Natural killer cell (primary cell): ENCODE data around the gene HM13. TPM values are rescaled to one million over a fixed set of nuclear protein-coding genes. Genes with fewer than 3 reads are reported as not detected.
A peak's percentile ranks its signal among the peaks of the same experiment; 100 is the strongest.
"Not testable (repeated sequence)": the region's sequence is repeated elsewhere in the genome, so short reads cannot be mapped to it uniquely, and the experiment has no call there.

Experiments
- ATAC-seq, 3 donors: fragments of 150-1000 bp in 2 of 3; fragments of 200-7000 bp in 1 of 3; cut with Tn5 transposase; 1 replicate in 1 of 3; 2 replicates in 2 of 3; pipeline ENCODE4 v1.10.0; 2021; ENCODE audit warnings: mild to moderate bottlenecking in 2 of 3, moderate library complexity in 2 of 3
- DNase-seq, 2 donors: peaks; one replicate each; pipeline versions ENCODE4 v3.0.0 to v3.0.0-alpha.2; 2013 to 2021; ENCODE audit warnings: mixed read lengths in 1 of 2
- H3K27ac ChIP-seq: one replicate; pipeline ENCODE4 v1.5.1; 2013; ENCODE audit warnings: mild to moderate bottlenecking, low read length
- H3K27me3 ChIP-seq: one replicate; pipeline ENCODE4 v1.6.1; 2013; ENCODE audit warnings: low read length; ENCODE audit not compliant: control insufficient read depth, insufficient read depth
- H3K36me3 ChIP-seq: one replicate; pipeline ENCODE4 v1.6.1; 2013; ENCODE audit warnings: low read length; ENCODE audit not compliant: control insufficient read depth, insufficient read depth
- H3K4me1 ChIP-seq: one replicate; pipeline ENCODE4 v1.6.1; 2013; ENCODE audit warnings: low read length; ENCODE audit not compliant: control insufficient read depth, insufficient read depth
- H3K4me3 ChIP-seq: one replicate; pipeline ENCODE4 v1.5.1; 2013; ENCODE audit warnings: low read length
- H3K9me3 ChIP-seq: one replicate; pipeline ENCODE4 v1.6.1; 2013; ENCODE audit warnings: low read length; ENCODE audit not compliant: control insufficient read depth, insufficient read depth
- H3K27ac Mint-ChIP-seq, 2 donors: one replicate each; pipeline ENCODE4 v1.8.0; 2022; ENCODE audit warnings: mild to moderate bottlenecking in 2 of 2, mixed read lengths in 2 of 2, moderate library complexity in 1 of 2
- H3K27me3 Mint-ChIP-seq, 2 donors: one replicate each; pipeline ENCODE4 v1.8.0; 2022; ENCODE audit warnings: low read depth in 2 of 2, mixed read lengths in 2 of 2
- H3K36me3 Mint-ChIP-seq: one replicate; pipeline ENCODE4 v1.8.0; 2022; ENCODE audit warnings: mixed read lengths
- H3K4me1 Mint-ChIP-seq, 2 donors: one replicate each; pipeline ENCODE4 v1.8.0; 2022; ENCODE audit warnings: mixed read lengths in 2 of 2
- H3K4me3 Mint-ChIP-seq: one replicate; pipeline ENCODE4 v1.8.0; 2022; ENCODE audit warnings: mild to moderate bottlenecking, moderate library complexity, mixed read lengths
- H3K9me3 Mint-ChIP-seq, 2 donors: one replicate each; pipeline ENCODE4 v1.8.0; 2022; ENCODE audit warnings: mixed read lengths in 2 of 2
- WGBS: methylation state at CpG from one replicate; pipeline ENCODE4 v1.1.7; 2013; ENCODE audit warnings: missing lambda C conversion rate; ENCODE audit not compliant: insufficient coverage; 5-methylcytosine and 5-hydroxymethylcytosine counted together
- intact Hi-C: fragments of 100-400 bp; cut with micrococcal nuclease; formaldehyde crosslinking; loops from one replicate; pipeline ENCODE4 v1.14.2; 2022
- total RNA-seq, 4 donors: library from RNA; stranded (reverse); fragments of 120-200 nt in 1 of 4; gene quantifications; one replicate each; pipeline versions ENCODE4 v1.2.3 to v1.2.4, GENCODE V29; 2013 to 2022
- TF ChIP-seq, protein P1 (sequence below): fragments of 200-600 bp; IDR thresholded peaks from one replicate; pipeline ENCODE4 v1.8.0; 2022; ENCODE audit warnings: antibody characterized with exemption

HM13 gene
- total RNA-seq, 3 donors from 2014 or later (not counting 1 experiment from before 2014, with no cell fraction given), result 97.5 to 135 (median 104) TPM

DNA sequence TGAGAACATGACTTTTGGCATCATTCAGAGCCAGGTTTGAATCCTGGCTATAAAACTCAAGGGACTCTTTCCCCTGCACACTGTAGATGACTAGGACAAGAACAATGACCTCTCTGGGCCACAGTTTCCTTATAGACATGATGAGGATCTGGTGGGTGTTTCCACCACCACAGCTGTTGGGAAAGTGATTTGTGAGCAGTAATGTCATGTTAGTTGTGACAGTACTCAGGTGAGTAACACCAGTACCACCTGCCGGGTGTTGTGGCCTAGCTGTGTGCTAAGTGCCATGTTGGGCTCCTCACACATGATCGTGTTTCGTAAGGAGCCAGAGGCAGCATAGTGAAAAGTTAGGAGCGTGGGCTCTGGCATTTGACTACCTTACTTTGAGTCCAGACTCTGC, 24.1 kb downstream of the HM13 start:
- intact Hi-C loops, result no loop called here
- Mint-ChIP-seq H3K4me3 (no peak overlapping the region), H3K27ac (peak overlapping the region; percentile 17 to 59), H3K27me3 (no peaks in the 10 kb centered on the region), H3K36me3 (peaks cover 9% of the 10 kb centered on the region), H3K9me3 (no peaks in the 10 kb centered on the region), H3K4me1 (peaks cover 39 to 51% of the 10 kb centered on the region in 2 donors)
- WGBS, result 92% methylated on average over 4 of the region's 4 CpGs
- H3K27ac ChIP-seq, result no peak overlapping the region
- ATAC-seq, result no peak
- TF ChIP-seq, protein P1, sequence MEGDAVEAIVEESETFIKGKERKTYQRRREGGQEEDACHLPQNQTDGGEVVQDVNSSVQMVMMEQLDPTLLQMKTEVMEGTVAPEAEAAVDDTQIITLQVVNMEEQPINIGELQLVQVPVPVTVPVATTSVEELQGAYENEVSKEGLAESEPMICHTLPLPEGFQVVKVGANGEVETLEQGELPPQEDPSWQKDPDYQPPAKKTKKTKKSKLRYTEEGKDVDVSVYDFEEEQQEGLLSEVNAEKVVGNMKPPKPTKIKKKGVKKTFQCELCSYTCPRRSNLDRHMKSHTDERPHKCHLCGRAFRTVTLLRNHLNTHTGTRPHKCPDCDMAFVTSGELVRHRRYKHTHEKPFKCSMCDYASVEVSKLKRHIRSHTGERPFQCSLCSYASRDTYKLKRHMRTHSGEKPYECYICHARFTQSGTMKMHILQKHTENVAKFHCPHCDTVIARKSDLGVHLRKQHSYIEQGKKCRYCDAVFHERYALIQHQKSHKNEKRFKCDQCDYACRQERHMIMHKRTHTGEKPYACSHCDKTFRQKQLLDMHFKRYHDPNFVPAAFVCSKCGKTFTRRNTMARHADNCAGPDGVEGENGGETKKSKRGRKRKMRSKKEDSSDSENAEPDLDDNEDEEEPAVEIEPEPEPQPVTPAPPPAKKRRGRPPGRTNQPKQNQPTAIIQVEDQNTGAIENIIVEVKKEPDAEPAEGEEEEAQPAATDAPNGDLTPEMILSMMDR, result no peak
- no peak overlapping the region for H3K4me3 ChIP-seq
- H3K9me3 ChIP-seq, result no peaks in the 10 kb centered on the region
- H3K27me3 ChIP-seq, result no peaks in the 10 kb centered on the region
- H3K36me3 ChIP-seq, result peaks cover 54% of the 10 kb centered on the region
- DNase-seq, result no peak
- H3K4me1 ChIP-seq, result peaks cover 33% of the 10 kb centered on the region

DNA sequence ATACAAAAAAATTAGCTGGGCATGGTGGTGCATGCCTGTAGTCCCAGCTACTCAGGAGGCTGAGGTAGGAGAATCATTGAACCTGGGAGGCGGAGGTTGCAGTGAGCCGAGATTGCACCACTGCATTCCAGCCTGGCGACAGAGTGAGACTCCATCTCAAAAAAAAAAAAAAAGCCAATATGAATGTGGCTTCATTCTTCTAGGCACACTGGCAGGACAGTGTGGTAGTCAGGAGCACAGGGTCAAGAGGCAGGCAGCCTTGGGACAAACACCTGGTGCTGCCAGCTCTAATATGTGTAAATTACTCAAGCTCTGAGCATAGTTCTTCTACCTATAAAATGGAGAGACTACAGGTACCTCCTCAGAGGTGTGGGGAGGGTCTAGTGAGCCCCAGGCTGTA, 25.4 kb downstream of the HM13 start:
- H3K27me3 ChIP-seq, DNase-seq, ATAC-seq, H3K36me3 Mint-ChIP-seq, H3K27me3 Mint-ChIP-seq, H3K27ac Mint-ChIP-seq, H3K9me3 Mint-ChIP-seq, H3K4me3 Mint-ChIP-seq, H3K27ac ChIP-seq, H3K4me3 ChIP-seq, H3K9me3 ChIP-seq, intact Hi-C loops: not testable (repeated sequence)
- H3K4me1 Mint-ChIP-seq, result peaks cover 39 to 48% of the 10 kb centered on the region in 2 donors
- Histone ChIP-seq H3K4me1 (peaks cover 33% of the 10 kb centered on the region), H3K36me3 (peaks cover 44% of the 10 kb centered on the region)
- WGBS, result 98% methylated on average over 3 of the region's 3 CpGs

DNA sequence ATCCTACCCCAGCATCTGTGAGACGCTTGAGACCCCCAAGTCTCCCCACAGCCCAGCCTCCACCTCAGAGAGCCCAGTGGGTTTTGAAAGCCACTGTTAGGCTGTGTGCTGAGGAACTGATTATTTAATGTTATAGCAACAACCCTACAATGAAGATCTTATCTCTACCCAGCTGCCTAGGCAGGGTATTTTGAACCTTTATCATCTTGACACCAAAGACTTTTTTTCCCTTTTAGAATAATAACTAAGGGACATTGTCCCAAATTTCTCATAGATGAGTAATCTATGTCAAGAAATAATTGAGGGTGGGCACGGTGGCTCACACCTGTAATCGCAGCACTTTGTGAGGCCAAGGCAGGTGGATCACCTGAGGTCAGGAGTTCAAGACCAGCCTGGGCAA, 26.2 kb downstream of the HM13 start:
- H3K9me3 ChIP-seq, result no peaks in the 10 kb centered on the region
- H3K27ac ChIP-seq, result no peak overlapping the region
- H3K4me3 Mint-ChIP-seq, result no peak overlapping the region
- H3K9me3 Mint-ChIP-seq, result no peaks in the 10 kb centered on the region
- H3K4me1 ChIP-seq, result peaks cover 33% of the 10 kb centered on the region
- H3K36me3 Mint-ChIP-seq, result peaks cover 9% of the 10 kb centered on the region
- H3K36me3 ChIP-seq, result peaks cover 38% of the 10 kb centered on the region
- H3K27me3 ChIP-seq, result no peaks in the 10 kb centered on the region
- no peak for ATAC-seq
- TF ChIP-seq, protein P1, result no peak
- intact Hi-C loops, result no loop called here
- H3K4me3 ChIP-seq, result no peak overlapping the region
- H3K4me1 Mint-ChIP-seq, result peaks cover 45 to 54% of the 10 kb centered on the region in 2 donors
- no peak for DNase-seq
- 86% methylated on average over 3 of the region's 3 CpGs for WGBS
- H3K27me3 Mint-ChIP-seq, result no peaks in the 10 kb centered on the region
- no peak overlapping the region for H3K27ac Mint-ChIP-seq

DNA sequence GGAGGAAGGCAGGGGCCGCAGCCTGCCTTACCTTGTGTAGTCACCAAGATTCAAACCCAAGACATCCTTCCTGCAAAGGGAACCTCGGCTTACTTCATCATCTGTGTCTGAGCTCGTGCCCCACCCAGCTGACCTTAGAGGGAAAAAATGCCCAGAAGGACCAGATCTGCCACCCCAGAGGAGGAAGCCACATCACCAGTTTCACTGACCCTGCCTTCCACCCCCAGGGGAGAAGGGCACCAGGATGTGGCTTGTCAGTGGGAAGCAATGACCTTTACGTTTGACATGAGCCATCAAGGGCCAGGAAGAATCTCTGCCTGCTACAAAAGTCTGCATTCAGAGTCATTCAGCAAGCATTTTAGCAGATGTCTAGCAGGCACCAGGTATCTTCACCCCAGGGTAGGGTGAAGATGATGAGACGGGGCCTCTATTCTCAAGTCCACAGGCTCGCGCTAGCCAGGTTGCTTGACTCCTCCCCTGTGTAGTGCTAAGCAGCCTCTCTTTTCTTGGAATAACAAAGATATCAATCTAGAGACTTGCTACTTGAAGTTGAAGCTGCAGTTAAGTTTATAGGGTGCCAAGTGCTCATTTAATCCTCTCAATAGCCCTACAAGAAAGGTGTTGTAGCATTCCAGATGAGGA, 28.1 kb downstream of the HM13 start:
- no peak for ATAC-seq
- Histone ChIP-seq H3K36me3 (peaks cover 27% of the 10 kb centered on the region), H3K27ac (peak overlapping the region; percentile 36), H3K4me3 (no peak overlapping the region), H3K4me1 (peaks cover 32% of the 10 kb centered on the region), H3K9me3 (no peaks in the 10 kb centered on the region), H3K27me3 (no peaks in the 10 kb centered on the region)
- WGBS, result 55% methylated on average over 7 of the region's 7 CpGs
- H3K4me3 Mint-ChIP-seq, result no peak overlapping the region
- no peaks in the 10 kb centered on the region for H3K27me3 Mint-ChIP-seq
- intact Hi-C loops, result no loop called here
- peaks cover 42 to 49% of the 10 kb centered on the region in 2 donors for H3K4me1 Mint-ChIP-seq
- no peak for DNase-seq
- H3K27ac Mint-ChIP-seq, result peak overlapping the region; percentile 43 to 79
- no peaks in the 10 kb centered on the region for H3K9me3 Mint-ChIP-seq
- H3K36me3 Mint-ChIP-seq, result peaks cover 9% of the 10 kb centered on the region
- TF ChIP-seq, protein P1, result no peak
